ENCODE data around the gene DCLK2. TPM values are rescaled to one million over a fixed set of nuclear protein-coding genes. Genes with fewer than 3 reads are reported as not detected.

DCLK2 gene
- total RNA-seq, 1 donor from 2014 or later: 30.1 TPM

DNA sequence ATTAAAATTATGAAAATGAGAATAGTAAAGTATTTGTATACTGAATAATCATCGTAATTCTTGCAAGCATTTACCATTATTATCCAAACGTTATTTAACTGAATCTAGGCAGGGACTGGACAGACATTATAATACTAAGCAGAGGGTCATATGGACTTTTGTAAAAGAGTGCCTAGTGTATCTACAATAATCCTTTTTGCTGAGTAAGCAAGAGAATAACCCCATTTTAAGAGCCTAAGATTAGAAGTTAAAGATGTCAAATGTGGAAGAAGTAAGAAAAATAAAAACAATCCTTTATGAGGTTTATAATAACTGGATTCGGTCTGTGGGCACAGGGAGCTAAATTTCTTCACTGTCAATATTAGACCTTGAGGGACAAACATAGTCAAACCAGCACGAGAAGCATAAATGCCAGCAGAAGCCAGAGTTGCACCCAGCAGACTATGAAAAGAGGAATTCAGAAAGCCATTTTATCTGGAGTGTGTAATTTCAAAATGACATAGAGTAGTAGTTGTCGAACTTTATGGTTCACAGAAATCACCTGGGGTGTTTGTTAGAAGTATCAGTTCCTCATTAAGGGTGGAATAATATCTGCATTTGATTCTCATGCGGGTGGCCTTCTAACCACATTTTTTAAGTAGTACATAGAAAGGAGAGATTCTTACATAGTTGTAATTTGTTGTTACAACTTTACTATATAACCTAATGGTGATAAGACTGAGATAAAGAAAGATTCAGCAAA, 39.7 kb upstream of the DCLK2 start:
- no peak for DNase-seq (ENCODE audit: low read depth, low spot score)
- TF ChIP-seq, protein P1, sequence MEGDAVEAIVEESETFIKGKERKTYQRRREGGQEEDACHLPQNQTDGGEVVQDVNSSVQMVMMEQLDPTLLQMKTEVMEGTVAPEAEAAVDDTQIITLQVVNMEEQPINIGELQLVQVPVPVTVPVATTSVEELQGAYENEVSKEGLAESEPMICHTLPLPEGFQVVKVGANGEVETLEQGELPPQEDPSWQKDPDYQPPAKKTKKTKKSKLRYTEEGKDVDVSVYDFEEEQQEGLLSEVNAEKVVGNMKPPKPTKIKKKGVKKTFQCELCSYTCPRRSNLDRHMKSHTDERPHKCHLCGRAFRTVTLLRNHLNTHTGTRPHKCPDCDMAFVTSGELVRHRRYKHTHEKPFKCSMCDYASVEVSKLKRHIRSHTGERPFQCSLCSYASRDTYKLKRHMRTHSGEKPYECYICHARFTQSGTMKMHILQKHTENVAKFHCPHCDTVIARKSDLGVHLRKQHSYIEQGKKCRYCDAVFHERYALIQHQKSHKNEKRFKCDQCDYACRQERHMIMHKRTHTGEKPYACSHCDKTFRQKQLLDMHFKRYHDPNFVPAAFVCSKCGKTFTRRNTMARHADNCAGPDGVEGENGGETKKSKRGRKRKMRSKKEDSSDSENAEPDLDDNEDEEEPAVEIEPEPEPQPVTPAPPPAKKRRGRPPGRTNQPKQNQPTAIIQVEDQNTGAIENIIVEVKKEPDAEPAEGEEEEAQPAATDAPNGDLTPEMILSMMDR (conservative IDR thresholded peaks at IDR 0.05): no peak
- Mint-ChIP-seq H3K27ac (ENCODE audit: unreplicated experiment) (no peak overlapping the region), H3K27me3 (ENCODE audit: low read depth) (peaks cover 3% of the 10 kb centered on the region), H3K36me3 (ENCODE audit: low read depth) (no peaks in the 10 kb centered on the region), H3K9me3 (peaks cover 5% of the 10 kb centered on the region), H3K4me1 (no peaks in the 10 kb centered on the region), H3K4me3 (no peak overlapping the region)

DNA sequence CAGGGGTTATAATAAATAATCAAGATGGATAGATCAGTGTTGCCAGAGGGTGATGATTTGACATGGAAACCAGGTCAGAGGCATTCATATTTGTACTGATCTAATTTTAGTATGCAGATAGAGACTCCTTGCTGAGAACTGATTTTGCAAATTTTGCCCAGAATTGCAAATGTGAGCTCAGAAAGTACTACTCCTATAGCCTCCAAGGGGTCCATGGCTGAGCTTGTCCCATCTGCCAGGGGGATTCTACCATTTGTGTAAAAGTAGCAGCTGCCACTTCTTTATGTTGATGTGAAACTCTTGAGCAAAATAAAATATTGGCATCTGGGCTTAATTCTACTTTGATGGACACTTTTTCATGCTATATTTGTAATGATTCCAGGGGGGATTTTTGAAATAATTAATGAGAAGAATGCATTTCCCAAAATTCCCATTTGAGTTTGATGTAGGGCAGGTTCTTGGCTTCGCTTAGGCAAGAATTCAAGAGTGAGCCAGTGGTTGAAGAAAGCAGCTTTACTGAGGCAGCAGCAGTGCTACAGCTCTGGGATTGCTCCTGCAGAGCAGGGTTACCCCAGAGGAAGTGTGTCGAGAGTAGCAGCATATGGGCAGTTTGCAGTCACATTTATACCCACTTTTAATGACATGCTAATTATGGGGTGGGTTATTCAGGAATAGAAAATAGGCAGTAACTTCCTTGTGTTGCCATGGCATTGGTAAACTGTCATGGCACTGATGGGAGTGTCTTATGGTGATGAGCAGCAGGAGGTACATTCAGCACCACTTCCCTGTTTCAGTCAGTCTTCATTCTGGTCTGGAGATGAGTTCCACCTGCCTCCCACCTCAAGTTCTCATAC, 38.7 kb upstream of the DCLK2 start:
- H3K36me3 Mint-ChIP-seq (ENCODE audit: low read depth): no peaks in the 10 kb centered on the region
- peaks cover 5% of the 10 kb centered on the region for H3K9me3 Mint-ChIP-seq
- no peak overlapping the region for H3K4me3 Mint-ChIP-seq
- no peaks in the 10 kb centered on the region for H3K4me1 Mint-ChIP-seq
- no peak for DNase-seq (ENCODE audit: low read depth, low spot score)
- peaks cover 3% of the 10 kb centered on the region for H3K27me3 Mint-ChIP-seq (ENCODE audit: low read depth)
- TF ChIP-seq, protein P1 (conservative IDR thresholded peaks at IDR 0.05): no peak
- no peak overlapping the region for H3K27ac Mint-ChIP-seq (ENCODE audit: unreplicated experiment)

DNA sequence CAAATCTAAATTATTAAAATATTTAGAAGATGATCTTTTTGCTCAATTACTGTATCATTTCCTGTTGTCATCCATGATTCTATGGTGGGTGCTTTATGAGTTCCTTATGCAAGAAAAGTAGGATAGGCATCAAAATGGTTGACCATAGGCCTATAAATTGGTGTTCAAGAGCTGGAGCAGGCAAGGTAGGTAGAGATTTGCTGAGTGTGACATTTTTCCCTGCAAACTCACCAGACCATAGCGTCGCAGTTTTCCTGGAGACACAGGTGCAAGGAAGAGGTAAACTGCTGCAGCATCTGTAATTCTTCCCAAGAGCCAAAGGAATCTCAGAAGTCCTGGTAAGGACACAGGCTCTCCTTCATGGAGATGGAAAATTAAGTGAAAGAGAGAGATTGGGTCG, 33.7 kb upstream of the DCLK2 start:
- TF ChIP-seq, protein P1 (conservative IDR thresholded peaks at IDR 0.05): no peak
- no peak overlapping the region for H3K27ac Mint-ChIP-seq (ENCODE audit: unreplicated experiment)
- no peaks in the 10 kb centered on the region for H3K9me3 Mint-ChIP-seq
- no peak overlapping the region for H3K4me3 Mint-ChIP-seq
- no peaks in the 10 kb centered on the region for H3K36me3 Mint-ChIP-seq (ENCODE audit: low read depth)
- peaks cover 12% of the 10 kb centered on the region for H3K4me1 Mint-ChIP-seq
- H3K27me3 Mint-ChIP-seq (ENCODE audit: low read depth): no peaks in the 10 kb centered on the region
- DNase-seq (ENCODE audit: low read depth, low spot score): no peak

DNA sequence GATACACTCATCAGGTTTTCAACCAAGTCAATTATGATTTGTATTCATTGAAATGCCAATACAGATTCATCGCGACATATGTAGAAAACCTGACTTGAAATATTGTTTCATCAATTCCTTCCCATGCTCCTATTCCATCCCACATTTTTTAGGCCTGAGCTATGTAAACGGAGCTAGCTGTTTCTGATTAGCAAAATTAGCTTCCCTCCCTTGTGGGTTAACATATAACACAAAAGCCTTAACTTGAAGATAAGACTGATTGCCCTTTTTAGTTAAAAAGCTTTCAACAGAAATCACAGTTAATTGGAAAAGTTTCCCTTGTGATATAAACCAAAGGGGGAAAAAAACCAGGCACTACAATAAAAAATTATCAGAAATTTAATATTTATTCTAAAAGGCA, 32.8 kb upstream of the DCLK2 start:
- Mint-ChIP-seq H3K27me3 (ENCODE audit: low read depth) (no peaks in the 10 kb centered on the region), H3K9me3 (no peaks in the 10 kb centered on the region), H3K4me1 (peaks cover 12% of the 10 kb centered on the region), H3K4me3 (no peak overlapping the region), H3K36me3 (ENCODE audit: low read depth) (no peaks in the 10 kb centered on the region), H3K27ac (ENCODE audit: unreplicated experiment) (no peak overlapping the region)
- TF ChIP-seq, protein P1 (conservative IDR thresholded peaks at IDR 0.05): no peak
- DNase-seq (ENCODE audit: low read depth, low spot score): no peak

DNA sequence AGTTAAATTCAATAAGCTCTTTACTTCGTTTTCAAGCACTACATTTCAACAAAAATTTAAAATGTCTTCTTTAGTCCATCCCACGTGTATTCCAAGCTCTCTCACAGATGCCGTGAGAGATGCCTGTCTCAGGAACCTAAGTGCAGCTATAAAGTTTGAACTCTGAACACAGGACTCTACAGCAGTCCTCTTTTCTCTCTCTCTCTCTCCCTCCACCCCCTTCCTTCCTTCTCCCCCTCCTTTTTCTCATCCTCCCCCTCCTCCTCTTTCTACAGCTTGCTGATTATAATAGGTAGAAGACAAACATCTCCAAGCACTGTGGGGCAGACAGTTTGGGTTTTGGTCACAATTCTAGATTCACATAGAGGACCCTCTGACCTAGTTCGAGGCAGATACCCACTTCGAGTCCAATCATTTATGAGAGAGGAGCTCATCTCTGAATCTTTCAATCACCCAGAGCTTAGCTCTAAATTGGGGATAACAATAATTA, 31.5 kb upstream of the DCLK2 start:
- Mint-ChIP-seq H3K36me3 (ENCODE audit: low read depth) (no peaks in the 10 kb centered on the region), H3K4me3 (no peak overlapping the region), H3K9me3 (no peaks in the 10 kb centered on the region), H3K27me3 (ENCODE audit: low read depth) (no peaks in the 10 kb centered on the region), H3K4me1 (peaks cover 12% of the 10 kb centered on the region), H3K27ac (ENCODE audit: unreplicated experiment) (no peak overlapping the region)
- DNase-seq (ENCODE audit: low read depth, low spot score): no peak
- TF ChIP-seq, protein P1 (conservative IDR thresholded peaks at IDR 0.05): no peak
